OCI-LY7 (cell line): Measurements from ENCODE around the gene PDXK.

Experiments used
- EZH2phosphoT487 ChIP-seq: fragments of 200-600 bp; sonication (generic); IDR thresholded peaks from 2 replicates; pipeline ENCODE4 v1.6.1; 2018; ENCODE audit warnings: low read depth, borderline replicate concordance, mild to moderate bottlenecking, mixed run types, antibody characterized with exemption, low read length, moderate library complexity, mixed read lengths
- TF ChIP-seq, protein P1 (sequence below): fragments of 200-600 bp; sonication (generic); conservative IDR thresholded peaks from 2 replicates; pipeline ENCODE4 v1.5.1; 2014; ENCODE audit warnings: mild to moderate bottlenecking, antibody characterized with exemption, low read length, moderate library complexity, mixed read lengths

GRCh38 chr21:43691801-43692200, 27.1 kb upstream of the PDXK start:
- TF ChIP-seq, protein P1, sequence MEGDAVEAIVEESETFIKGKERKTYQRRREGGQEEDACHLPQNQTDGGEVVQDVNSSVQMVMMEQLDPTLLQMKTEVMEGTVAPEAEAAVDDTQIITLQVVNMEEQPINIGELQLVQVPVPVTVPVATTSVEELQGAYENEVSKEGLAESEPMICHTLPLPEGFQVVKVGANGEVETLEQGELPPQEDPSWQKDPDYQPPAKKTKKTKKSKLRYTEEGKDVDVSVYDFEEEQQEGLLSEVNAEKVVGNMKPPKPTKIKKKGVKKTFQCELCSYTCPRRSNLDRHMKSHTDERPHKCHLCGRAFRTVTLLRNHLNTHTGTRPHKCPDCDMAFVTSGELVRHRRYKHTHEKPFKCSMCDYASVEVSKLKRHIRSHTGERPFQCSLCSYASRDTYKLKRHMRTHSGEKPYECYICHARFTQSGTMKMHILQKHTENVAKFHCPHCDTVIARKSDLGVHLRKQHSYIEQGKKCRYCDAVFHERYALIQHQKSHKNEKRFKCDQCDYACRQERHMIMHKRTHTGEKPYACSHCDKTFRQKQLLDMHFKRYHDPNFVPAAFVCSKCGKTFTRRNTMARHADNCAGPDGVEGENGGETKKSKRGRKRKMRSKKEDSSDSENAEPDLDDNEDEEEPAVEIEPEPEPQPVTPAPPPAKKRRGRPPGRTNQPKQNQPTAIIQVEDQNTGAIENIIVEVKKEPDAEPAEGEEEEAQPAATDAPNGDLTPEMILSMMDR, result no peak
- TF ChIP-seq EZH2phosphoT487, result no peak
